K562 (cell line): ENCODE measurements around the gene HIVEP3. TPM values are rescaled to one million over a fixed set of nuclear protein-coding genes. Genes with fewer than 3 reads are reported as not detected.
A peak's percentile ranks its signal among the peaks of the same experiment; 100 is the strongest.

Source experiments
- ATAC-seq: fragments of 200-7000 bp; cut with Tn5 transposase; 3 replicates; pipeline ENCODE4 v1.9.1; 2020; ENCODE audit warnings: moderate library complexity
- BruUV-seq: library from RNA; stranded (reverse); fragments of 400-500 nt; replicated peaks from 2 replicates; lab custom pipeline; 2021; lab: Mats Ljungman, UMichigan
- CTCF ChIA-PET: fragments of 300-600 bp; formaldehyde crosslinking; extraction: SDS; loops from one replicate; lab custom pipeline; 2021; ENCODE audit warnings: low intra/inter-chr PET ratio; lab: Yijun Ruan, JAX
- POLR2A ChIA-PET: fragments of 300-600, 350-650 bp; sonication (Branson Sonifier 250); formaldehyde crosslinking; extraction: SDS; loops from one replicate; lab custom pipeline; 2021; ENCODE audit warnings: antibody characterized with exemption, inconsistent platforms; lab: Yijun Ruan, JAX
- DNase-seq, 4 experiments: peaks; one replicate each; pipeline versions ENCODE4 v3.0.0 to v3.0.0-alpha.2; 2011 to 2018; ENCODE audit warnings: low spot score in 3 of 4, mixed read lengths in 3 of 4; ENCODE audit errors: extremely low read depth in 1 of 4
- FAIRE-seq: peaks from 2 replicates; lab custom pipeline; 2011; peaks lifted over from hg19 to GRCh38; lab: Jason Lieb, UNC
- H2AFZ ChIP-seq: 2 replicates; pipeline ENCODE4 v1.6.0; 2011; ENCODE audit warnings: low read depth, low read length, control low read depth, inconsistent platforms
- H3K27ac ChIP-seq: fragments of 200-600 bp; 3 replicates; pipeline ENCODE4 v1.8.0; 2011; ENCODE audit warnings: low read depth, mild to moderate bottlenecking, control low read depth, inconsistent platforms, low read length, moderate library complexity, mixed read lengths; ENCODE audit errors: extremely low read depth
- H3K27me3 ChIP-seq, 2 experiments: fragments of 300-600 bp in 1 of 2; 2 replicates in 1 of 2; 3 replicates in 1 of 2; pipeline versions ENCODE4 v1.6.0 to v1.8.0; 2011; ENCODE audit warnings: inconsistent platforms in 2 of 2, low read length in 2 of 2, mild to moderate bottlenecking in 1 of 2, mixed read lengths in 1 of 2, moderate library complexity in 1 of 2; ENCODE audit not compliant: control insufficient read depth in 2 of 2, insufficient read depth in 2 of 2
- H3K36me3 ChIP-seq: fragments of 300-600 bp; 3 replicates; pipeline ENCODE4 v1.8.0; 2011; ENCODE audit warnings: mild to moderate bottlenecking, low read length, inconsistent platforms; ENCODE audit not compliant: control insufficient read depth, insufficient read depth
- H3K4me1 ChIP-seq, 2 experiments: fragments of 200-600 bp in 1 of 2; replicated peaks in 1 of 2; 2 replicates in 1 of 2; 3 replicates in 1 of 2; pipeline versions ENCODE4 v1.5.1 to v1.8.0; 2011; ENCODE audit warnings: inconsistent platforms in 2 of 2, low read length in 2 of 2, mild to moderate bottlenecking in 1 of 2, mixed read lengths in 1 of 2, moderate library complexity in 1 of 2; ENCODE audit not compliant: control insufficient read depth in 2 of 2, insufficient read depth in 2 of 2
- H3K4me2 ChIP-seq: 2 replicates; pipeline ENCODE4 v1.6.1; 2011; ENCODE audit warnings: low read length, control low read depth, inconsistent platforms, mixed read lengths; ENCODE audit not compliant: insufficient read depth
- H3K4me3 ChIP-seq: fragments of 200-600 bp; sonication (generic), shearing (Covaris generic); 2 replicates; pipeline ENCODE4 v1.5.1; 2016; ENCODE audit warnings: control low read depth, inconsistent platforms
- H3K79me2 ChIP-seq: fragments of 200-600 bp; 3 replicates; pipeline ENCODE4 v1.8.0; 2011; ENCODE audit warnings: low read length, inconsistent platforms; ENCODE audit not compliant: control insufficient read depth, insufficient read depth
- H3K9ac ChIP-seq, 2 experiments: 2 replicates each; pipeline versions ENCODE4 v1.6.0 to v1.6.1; 2011; ENCODE audit warnings: low read depth in 2 of 2, low read length in 2 of 2, control low read depth in 1 of 2, inconsistent platforms in 1 of 2, mild to moderate bottlenecking in 1 of 2, mixed read lengths in 1 of 2; ENCODE audit not compliant: insufficient read depth in 1 of 2
- H3K9me1 ChIP-seq: one replicate; pipeline ENCODE4 v1.6.0; 2011; ENCODE audit warnings: inconsistent platforms, mild to moderate bottlenecking, low read length, moderate library complexity; ENCODE audit not compliant: control insufficient read depth, insufficient read depth
- H3K9me3 ChIP-seq: replicated peaks from 2 replicates; pipeline ENCODE4 v1.5.1; 2011; ENCODE audit warnings: low read depth, low read length, inconsistent platforms; ENCODE audit not compliant: control insufficient read depth, insufficient read depth
- H4K20me1 ChIP-seq: replicated peaks from 2 replicates; pipeline ENCODE4 v1.6.1; 2011; ENCODE audit warnings: low read length, inconsistent platforms, mixed read lengths; ENCODE audit not compliant: control insufficient read depth, insufficient read depth
- BRF1 ChIP-seq: IDR thresholded peaks from 3 replicates; pipeline ENCODE4 v1.6.1; 2011; ENCODE audit warnings: borderline replicate concordance, mild to moderate bottlenecking; ENCODE audit not compliant: insufficient read length; ENCODE audit errors: extremely low read depth
- CBX2 ChIP-seq: fragments of 200-600 bp; sonication (generic); IDR thresholded peaks from one replicate; pipeline ENCODE4 v1.6.1; 2012; ENCODE audit warnings: mild to moderate bottlenecking, low read length, inconsistent platforms; ENCODE audit not compliant: insufficient read depth, poor library complexity, severe bottlenecking
- FIP1L1 ChIP-seq: fragments of 200-400 bp; formaldehyde crosslinking; IDR thresholded peaks from 2 replicates; pipeline ENCODE4 v1.6.1; 2018; ENCODE audit warnings: mild to moderate bottlenecking, low read depth, low read length; ENCODE audit not compliant: poor library complexity, severe bottlenecking
- GABPB2 ChIP-seq: fragments of 250-450 bp; sonication (Bioruptor Pico); conservative IDR thresholded peaks from 2 replicates; pipeline ENCODE4 v1.5.1; 2021; ENCODE audit warnings: mild to moderate bottlenecking
- GTF2A2 ChIP-seq: IDR thresholded peaks from 2 replicates; pipeline ENCODE4 v1.6.1; 2016; ENCODE audit warnings: mild to moderate bottlenecking, missing genetic modification characterization, missing compliant biosample characterization
- HDAC8 ChIP-seq: fragments of 450-650 bp; IDR thresholded peaks from 2 replicates; pipeline ENCODE4 v1.6.1; 2016; ENCODE audit warnings: mild to moderate bottlenecking, missing genetic modification characterization, moderate library complexity, missing compliant biosample characterization
- HMBOX1 ChIP-seq: sonication (generic); IDR thresholded peaks from 2 replicates; pipeline ENCODE4 v1.6.1; 2016
- IRF1 ChIP-seq: sonication (generic); formaldehyde crosslinking; IDR thresholded peaks from 2 replicates; pipeline ENCODE4 v1.8.0; 2022; ENCODE audit warnings: missing genetic modification reagents, mild to moderate bottlenecking, borderline replicate concordance
- KHSRP ChIP-seq: fragments of 450-650 bp; IDR thresholded peaks from 2 replicates; pipeline ENCODE4 v1.6.1; 2017
- L3MBTL2 ChIP-seq: fragments of 450-650 bp; IDR thresholded peaks from 2 replicates; pipeline ENCODE4 v1.6.1; 2016; ENCODE audit warnings: mild to moderate bottlenecking, moderate library complexity
- MAZ ChIP-seq, 2 experiments: fragments of 450-650 bp in 1 of 2; sonication (generic) in 1 of 2; formaldehyde crosslinking; IDR thresholded peaks in 1 of 2; conservative IDR thresholded peaks in 1 of 2; 2 replicates each; pipeline versions ENCODE4 v1.4.0 to v1.5.0; 2020; ENCODE audit warnings: mild to moderate bottlenecking in 1 of 2, missing genetic modification reagents in 1 of 2
- MEF2A ChIP-seq: IDR thresholded peaks from 2 replicates; pipeline ENCODE4 v1.6.1; 2011; ENCODE audit warnings: low read depth, mild to moderate bottlenecking, low read length, moderate library complexity; ENCODE audit not compliant: control insufficient read depth
- MYC ChIP-seq, 2 experiments: fragments of 250-450 bp in 1 of 2; sonication (Bioruptor Pico) in 1 of 2; IDR thresholded peaks; 2 replicates each; pipeline versions ENCODE4 v1.5.1 to v1.6.1; 2012 to 2021; ENCODE audit warnings: low read depth in 2 of 2, borderline replicate concordance in 1 of 2, improper control_type of control experiment in 1 of 2, low read length in 1 of 2, mild to moderate bottlenecking in 1 of 2, moderate library complexity in 1 of 2
- POLR2AphosphoS5 ChIP-seq: IDR thresholded peaks from 2 replicates; pipeline ENCODE4 v1.6.1; 2011; ENCODE audit warnings: mild to moderate bottlenecking, low read depth, low read length, moderate library complexity; ENCODE audit not compliant: control insufficient read depth, insufficient read depth
- POLR2G ChIP-seq: fragments of 200-400 bp; formaldehyde crosslinking; IDR thresholded peaks from 2 replicates; pipeline ENCODE4 v1.6.1; 2017; ENCODE audit warnings: low read depth, mild to moderate bottlenecking, antibody characterized with exemption, low read length, moderate library complexity
- RFX1 ChIP-seq: fragments of 450-650 bp; IDR thresholded peaks from 2 replicates; pipeline ENCODE4 v1.6.1; 2016; ENCODE audit warnings: mild to moderate bottlenecking, moderate library complexity
- THRA ChIP-seq: fragments of 450-650 bp; IDR thresholded peaks from 2 replicates; pipeline ENCODE4 v1.6.1; 2017; ENCODE audit warnings: mild to moderate bottlenecking, moderate library complexity
- U2AF2 ChIP-seq: fragments of 200-400 bp; formaldehyde crosslinking; optimal IDR thresholded peaks from 2 replicates; pipeline ENCODE3; 2017; ENCODE audit warnings: low read depth, mild to moderate bottlenecking, low read length
- ZNF77 ChIP-seq: fragments of 250-450 bp; sonication (Bioruptor Pico); IDR thresholded peaks from 2 replicates; pipeline ENCODE4 v1.5.0; 2020
- WGBS: fragments of 100-300 bp; shearing (Covaris generic); methylation state at CpG from one replicate; pipeline ENCODE4 v1.1.6; 2016; ENCODE audit warnings: low coverage, mixed read lengths; ENCODE audit not compliant: insufficient coverage; ENCODE audit errors: missing lambda C conversion rate; 5-methylcytosine and 5-hydroxymethylcytosine counted together
- in situ Hi-C: fragments of 300-500 bp; cut with MboI; formaldehyde crosslinking; loops from 4 replicates; pipeline ENCODE4 v1.15.0; 2018; ENCODE audit warnings: inconsistent platforms, mixed read lengths
- intact Hi-C: fragments of 100-400 bp; cut with micrococcal nuclease; formaldehyde crosslinking; loops from 2 replicates; pipeline ENCODE4 v1.14.2; 2022
- polyA plus RNA-seq, 8 experiments: library from polyadenylated mRNA; depleted of rRNA in 4 of 8; stranded (reverse) in 5 of 8; unstranded in 3 of 8; fragments of >200 nt; fragmentation: Nextera tagmentation in 2 of 8; fragmentation: Illumina TruSeq in 1 of 8; extraction: Ambion mirVana in 2 of 8; extraction: Trizol in 1 of 8; gene quantifications; 2 replicates each; pipeline versions ENCODE4 v1.2.1 to v1.2.3, GENCODE V29; 2011 to 2014; ENCODE audit warnings: inconsistent platforms in 1 of 8, missing spikeins in 1 of 8
- total RNA-seq, 7 experiments: library from RNA; depleted of rRNA in 6 of 7; stranded (reverse); fragments of >200 nt in 6 of 7; fragmentation: Illumina TruSeq in 2 of 7; extraction: Trizol in 2 of 7; gene quantifications; 2 replicates each; pipeline versions ENCODE4 v1.2.1 to v1.2.3, GENCODE V29; 2011 to 2021; ENCODE audit warnings: low replicate concordance in 1 of 7

The HIVEP3 gene
- total and polyA plus RNA-seq, 9 of the 15 experiments (the other 6 are each of a cell fraction or from before 2014, with no cell fraction given), result 0.09 to 0.58 (median 0.34) TPM; not detected in 1

- TF ChIP-seq HMBOX1, result no peak
- no peak for TF ChIP-seq U2AF2
- TF ChIP-seq CBX2, result no peak
- TF ChIP-seq FIP1L1, result no peak
- no peak for TF ChIP-seq HDAC8 (tag)
Measured at GRCh38 chr1:41537251-41537650, 381.5 kb downstream of the HIVEP3 start (continued).

- FAIRE-seq (no peak), ATAC-seq (no peak), DNase-seq (peak in 1 of 4 experiments; percentile 28)
- ChIA-PET CTCF (no interaction called here), POLR2A (interaction anchor here (0.6 kb wide), 1 partner anchor 44 kb away, joined by 3 read pairs; no protein-coding TSS in a partner anchor)
- Histone ChIP-seq H4K20me1 (no peaks in the 10 kb centered on the region; the same call in 1 of the 2 replicates), H3K9me1 (peaks cover 4% of the 10 kb centered on the region), H3K36me3 (no peaks in the 10 kb centered on the region), H3K9ac (no peak overlapping the region), H3K27ac (no peak overlapping the region), H3K9me3 (no peaks in the 10 kb centered on the region), H3K4me1 (peaks cover 3 to 10% of the 10 kb centered on the region in 2 experiments; a peak in 3 of 5 replicates), H3K27me3 (peaks cover 22 to 68% of the 10 kb centered on the region in 2 experiments), H3K4me2 (no peak overlapping the region), H3K79me2 (no peaks in the 10 kb centered on the region), H3K4me3 (no peak overlapping the region), H2AFZ (no peak overlapping the region)
- intact Hi-C loops (no loop called here), in situ Hi-C loops (no loop called here)
- BruUV-seq, result no TSS peak
- 0% methylated on average over 4 of the region's 4 CpGs for WGBS
- TF ChIP-seq MYC (IDR thresholded peaks at IDR 0.05; ENCODE audit: low read depth, low read length) (no peak), MYC (CRISPR knock-in tag; IDR thresholded peaks at IDR 0.05; ENCODE audit: borderline replicate concordance, low read depth) (no peak), POLR2AphosphoS5 (no peak), POLR2G (no peak), BRF1 (no peak), RFX1 (no peak), GTF2A2 (tag) (no peak), THRA (no peak), ZNF77 (CRISPR knock-in tag) (no peak), L3MBTL2 (no peak), MAZ (CRISPR knock-in tag; conservative IDR thresholded peaks at IDR 0.05 in 1 of 2, IDR thresholded peaks at IDR 0.05 in 1 of 2) (no peak), KHSRP (no peak), MEF2A (no peak), IRF1 (no peak), GABPB2 (CRISPR knock-in tag) (no peak)
Measured at GRCh38 chr1:41536361-41536802, 382.3 kb downstream of the HIVEP3 start.
